HCT116 (cell line): ENCODE data around the gene MCC. TPM values are rescaled to one million over a fixed set of nuclear protein-coding genes. Genes with fewer than 3 reads are reported as not detected.

Source experiments
- ATAC-seq: fragments of 200-7000 bp; cut with Tn5 transposase; 2 replicates; pipeline ENCODE4 v1.9.1; 2020; ENCODE audit warnings: mild to moderate bottlenecking, moderate library complexity
- BruUV-seq: library from RNA; stranded (reverse); fragments of 400-500 nt; replicated peaks from 2 replicates; lab custom pipeline; 2021; lab: Mats Ljungman, UMichigan
- CTCF ChIA-PET: fragments of 300-600 bp; sonication (Branson Sonifier 250); formaldehyde crosslinking; loops from one replicate; lab custom pipeline; 2021; ENCODE audit warnings: antibody characterized with exemption; lab: Charles Lee
- POLR2A ChIA-PET: fragments of 300-600, 350-600 bp; sonication (Branson Sonifier 250); formaldehyde crosslinking; loops from one replicate; lab custom pipeline; 2021; ENCODE audit warnings: antibody characterized with exemption; lab: Charles Lee
- RAD21 ChIA-PET, 2 experiments: fragments of 300-600 bp; sonication (Branson Sonifier 250); formaldehyde crosslinking; loops; one replicate each; lab custom pipeline; 2023; ENCODE audit warnings: low total read pairs in 2 of 2; ENCODE audit not compliant: uncharacterized antibody in 2 of 2, unreplicated experiment in 2 of 2, low non-redundant PET in 1 of 2; lab: Charles Lee
- DNase-seq: peaks from one replicate; pipeline ENCODE4 v3.0.0-alpha.2; 2010; ENCODE audit warnings: low read depth, low spot score
- H2AFZ ChIP-seq: fragments of 200-600 bp; shearing (Covaris generic), sonication (generic); 2 replicates; pipeline ENCODE4 v1.6.1; 2017; ENCODE audit warnings: low read depth, mixed run types, mixed read lengths, antibody characterized with exemption, low read length; ENCODE audit not compliant: poor library complexity, severe bottlenecking
- H3K27ac ChIP-seq: 2 replicates; pipeline ENCODE4 v1.5.1; 2012; ENCODE audit warnings: low read depth, low read length
- H3K27me3 ChIP-seq: fragments of 200-600 bp; sonication (generic); 2 replicates; pipeline ENCODE4 v1.6.1; 2016; ENCODE audit warnings: mixed run types, low read length, mixed read lengths; ENCODE audit not compliant: insufficient read depth
- H3K36me3 ChIP-seq, 2 experiments: fragments of 200-500 bp in 1 of 2; fragments of 200-600 bp in 1 of 2; sonication (Bioruptor generic) in 1 of 2; sonication (generic) in 1 of 2; 2 replicates each; pipeline versions ENCODE4 v1.5.1 to v1.6.1; 2014 to 2016; ENCODE audit warnings: low read length in 2 of 2, inconsistent platforms in 1 of 2, mixed read lengths in 1 of 2, mixed run types in 1 of 2; ENCODE audit not compliant: insufficient read depth in 2 of 2, control insufficient read depth in 1 of 2
- H3K4me1 ChIP-seq, 2 experiments: fragments of 200-600 bp in 1 of 2; sonication (generic) in 1 of 2; 2 replicates each; pipeline versions ENCODE4 v1.5.1 to v1.6.1; 2012 to 2017; ENCODE audit warnings: low read length in 2 of 2, inconsistent platforms in 1 of 2, mild to moderate bottlenecking in 1 of 2, mixed read lengths in 1 of 2, mixed run types in 1 of 2, moderate library complexity in 1 of 2; ENCODE audit not compliant: insufficient read depth in 2 of 2, control insufficient read depth in 1 of 2
- H3K4me2 ChIP-seq: fragments of 200-600 bp; sonication (generic); 2 replicates; pipeline ENCODE4 v1.6.1; 2017; ENCODE audit warnings: mixed run types, low read length, mixed read lengths
- H3K4me3 ChIP-seq, 2 experiments: fragments of 200-600 bp in 1 of 2; sonication (generic) in 1 of 2; replicated peaks in 1 of 2; 2 replicates each; pipeline ENCODE4 v1.5.1; 2011 to 2016; ENCODE audit warnings: low read length in 2 of 2, control low read depth in 1 of 2, low read depth in 1 of 2, mild to moderate bottlenecking in 1 of 2, mixed read lengths in 1 of 2, mixed run types in 1 of 2
- H3K79me2 ChIP-seq: fragments of 200-600 bp; sonication (generic); 2 replicates; pipeline ENCODE4 v1.6.1; 2017; ENCODE audit warnings: mild to moderate bottlenecking, mixed run types, low read length, moderate library complexity, mixed read lengths; ENCODE audit not compliant: insufficient read depth
- H3K9ac ChIP-seq: fragments of 200-600 bp; sonication (generic); 2 replicates; pipeline ENCODE4 v1.6.1; 2016; ENCODE audit warnings: low read length, mixed read lengths
- H3K9me2 ChIP-seq: fragments of 200-600 bp; sonication (generic), shearing (Covaris generic); 2 replicates; pipeline ENCODE4 v1.6.1; 2017; ENCODE audit warnings: mixed run types, mild to moderate bottlenecking, moderate library complexity; ENCODE audit not compliant: insufficient read depth
- H3K9me3 ChIP-seq, 2 experiments: fragments of 200-500 bp in 1 of 2; fragments of 200-600 bp in 1 of 2; sonication (Bioruptor generic) in 1 of 2; sonication (generic) in 1 of 2; 2 replicates each; pipeline ENCODE4 v1.6.1; 2014 to 2017; ENCODE audit warnings: low read length in 2 of 2, mixed read lengths in 2 of 2, inconsistent platforms in 1 of 2, low read depth in 1 of 2, mild to moderate bottlenecking in 1 of 2, mixed run types in 1 of 2, moderate library complexity in 1 of 2; ENCODE audit not compliant: control insufficient read depth in 1 of 2, insufficient read depth in 1 of 2
- H4K20me1 ChIP-seq: fragments of 200-600 bp; sonication (generic), shearing (Covaris generic); 2 replicates; pipeline ENCODE4 v1.6.1; 2017; ENCODE audit warnings: mixed run types, mild to moderate bottlenecking, moderate library complexity; ENCODE audit not compliant: insufficient read depth
- CBX3 ChIP-seq: IDR thresholded peaks from 2 replicates; pipeline ENCODE4 v1.6.1; 2012; ENCODE audit warnings: low read depth
- EGR1 ChIP-seq: IDR thresholded peaks from 2 replicates; pipeline ENCODE4 v1.6.1; 2012; ENCODE audit warnings: low read depth
- EZH2 ChIP-seq: fragments of 200-600 bp; sonication (generic); IDR thresholded peaks from 2 replicates; pipeline ENCODE4 v1.6.1; 2017; ENCODE audit warnings: antibody characterized with exemption, mixed run types
- EZH2phosphoT487 ChIP-seq: fragments of 200-600 bp; IDR thresholded peaks from 2 replicates; pipeline ENCODE4 v1.6.1; 2018; ENCODE audit warnings: antibody characterized with exemption, borderline replicate concordance
- FOSL1 ChIP-seq: IDR thresholded peaks from 2 replicates; pipeline ENCODE4 v1.6.1; 2012; ENCODE audit warnings: low read depth
- JUND ChIP-seq: IDR thresholded peaks from 2 replicates; pipeline ENCODE4 v1.6.1; 2012
- POLR2A ChIP-seq: IDR thresholded peaks from 2 replicates; pipeline ENCODE4 v1.7.0; 2011; ENCODE audit warnings: borderline replicate concordance; ENCODE audit not compliant: insufficient read depth, insufficient read length; ENCODE audit errors: extremely low read depth
- POLR2AphosphoS5 ChIP-seq: IDR thresholded peaks from 2 replicates; pipeline ENCODE4 v1.6.1; 2011; ENCODE audit warnings: mild to moderate bottlenecking, low read depth, low read length, moderate library complexity
- SIN3A ChIP-seq: IDR thresholded peaks from 2 replicates; pipeline ENCODE4 v1.6.1; 2012; ENCODE audit warnings: low read depth
- SP1 ChIP-seq: IDR thresholded peaks from 2 replicates; pipeline ENCODE4 v1.6.1; 2012; ENCODE audit warnings: low read depth
- SRF ChIP-seq: IDR thresholded peaks from 2 replicates; pipeline ENCODE4 v1.6.1; 2012; ENCODE audit warnings: low read depth
- TCF7L2 ChIP-seq: IDR thresholded peaks from 2 replicates; pipeline ENCODE4 v1.7.0; 2011; ENCODE audit warnings: borderline replicate concordance, inconsistent platforms; ENCODE audit not compliant: insufficient read depth, insufficient read length; ENCODE audit errors: extremely low read depth
- YY1 ChIP-seq: IDR thresholded peaks from 2 replicates; pipeline ENCODE4 v1.6.1; 2011; ENCODE audit warnings: low read length, low read depth, moderate library complexity, mild to moderate bottlenecking; ENCODE audit not compliant: insufficient replicate concordance; ENCODE audit errors: extremely low read depth
- ZFX ChIP-seq: fragments of 450-650 bp; IDR thresholded peaks from 2 replicates; pipeline ENCODE4 v1.6.1; 2017
- intact Hi-C: fragments of 100-400 bp; cut with micrococcal nuclease; formaldehyde crosslinking; loops from 2 replicates; pipeline ENCODE4 v1.10.0; 2022
- total RNA-seq: library from RNA; stranded (reverse); gene quantifications from one replicate; pipeline ENCODE4 v1.2.1, GENCODE V29; 2021; ENCODE audit not compliant: unreplicated experiment
- TF ChIP-seq, protein P1 (sequence below): IDR thresholded peaks from 2 replicates; pipeline ENCODE4 v1.6.1; 2012; ENCODE audit warnings: low read depth
- TF ChIP-seq, protein P2 (sequence below), 3 experiments: fragments of 200-600 bp in 1 of 3; sonication (generic) in 1 of 3; IDR thresholded peaks in 2 of 3; conservative IDR thresholded peaks in 1 of 3; 2 replicates each; pipeline ENCODE4 v1.5.1; 2012 to 2017; ENCODE audit warnings: low read depth in 2 of 3, low read length in 2 of 3, antibody characterized with exemption in 1 of 3, borderline replicate concordance in 1 of 3, control low read depth in 1 of 3, mild to moderate bottlenecking in 1 of 3, mixed read lengths in 1 of 3, mixed run types in 1 of 3, moderate library complexity in 1 of 3; ENCODE audit not compliant: insufficient read depth in 1 of 3
- TF ChIP-seq, protein P3 (sequence below): IDR thresholded peaks from 2 replicates; pipeline ENCODE4 v1.6.1; 2011; ENCODE audit warnings: mild to moderate bottlenecking, low read length, moderate library complexity; ENCODE audit not compliant: insufficient replicate concordance; ENCODE audit errors: extremely low read depth

The MCC gene
- total RNA-seq, 1 experiment from 2014 or later: 20.1 TPM

DNA sequence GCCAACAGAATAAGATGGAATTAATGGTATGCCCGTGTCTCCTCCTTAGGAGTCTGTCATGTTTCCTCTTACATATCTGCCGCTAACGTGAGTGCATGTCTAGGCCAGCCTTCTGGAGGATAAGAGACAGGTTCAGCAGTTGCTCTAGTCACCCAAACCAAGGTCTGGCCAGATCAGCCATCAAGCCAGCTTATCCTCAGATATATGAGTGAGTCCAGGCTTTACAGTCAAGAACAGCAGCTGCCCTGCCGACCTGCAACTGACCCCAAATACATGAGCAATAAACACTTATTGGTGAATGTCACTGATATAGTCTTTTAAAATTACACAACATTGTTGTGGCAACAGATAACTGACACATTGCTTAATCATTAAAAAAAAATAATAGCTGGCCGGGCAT lies 177.0 kb downstream of the MCC start (continued):
- TF ChIP-seq POLR2AphosphoS5: no peak
- TF ChIP-seq EGR1: no peak
- no peak for TF ChIP-seq TCF7L2
- TF ChIP-seq ZFX: no peak
- no peak for TF ChIP-seq YY1
- TF ChIP-seq FOSL1: no peak

DNA sequence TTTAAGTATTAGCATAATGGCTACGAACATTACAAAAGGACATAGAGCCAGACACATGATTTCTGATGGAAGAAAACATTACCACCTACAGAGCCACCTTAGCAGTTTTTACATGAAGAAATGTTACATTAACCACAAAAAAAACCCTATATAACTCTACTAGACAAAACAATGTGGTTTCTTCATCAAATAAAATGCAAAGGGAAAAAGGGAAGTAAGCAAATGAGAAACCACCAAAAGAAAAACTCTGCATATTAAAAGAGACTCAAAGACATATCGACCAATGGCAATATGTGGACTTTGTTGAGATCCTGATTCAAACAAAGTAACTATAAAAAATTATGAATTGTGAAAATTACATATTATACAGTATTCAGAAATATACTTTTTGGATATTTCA lies 186.1 kb downstream of the MCC start:
- H3K27me3 ChIP-seq: no peaks in the 10 kb centered on the region
- ChIA-PET RAD21 (no interaction called here), POLR2A (no interaction called here), CTCF (no interaction called here)
- no peaks in the 10 kb centered on the region for H3K9me3 ChIP-seq
- no peaks in the 10 kb centered on the region for H4K20me1 ChIP-seq
- no peak overlapping the region for H3K4me3 ChIP-seq
- DNase-seq (no peak), ATAC-seq (no peak)
- H3K79me2 ChIP-seq: no peaks in the 10 kb centered on the region
- no peaks in the 10 kb centered on the region for H3K4me1 ChIP-seq
- intact Hi-C loops: no loop called here
- TF ChIP-seq, protein P1, sequence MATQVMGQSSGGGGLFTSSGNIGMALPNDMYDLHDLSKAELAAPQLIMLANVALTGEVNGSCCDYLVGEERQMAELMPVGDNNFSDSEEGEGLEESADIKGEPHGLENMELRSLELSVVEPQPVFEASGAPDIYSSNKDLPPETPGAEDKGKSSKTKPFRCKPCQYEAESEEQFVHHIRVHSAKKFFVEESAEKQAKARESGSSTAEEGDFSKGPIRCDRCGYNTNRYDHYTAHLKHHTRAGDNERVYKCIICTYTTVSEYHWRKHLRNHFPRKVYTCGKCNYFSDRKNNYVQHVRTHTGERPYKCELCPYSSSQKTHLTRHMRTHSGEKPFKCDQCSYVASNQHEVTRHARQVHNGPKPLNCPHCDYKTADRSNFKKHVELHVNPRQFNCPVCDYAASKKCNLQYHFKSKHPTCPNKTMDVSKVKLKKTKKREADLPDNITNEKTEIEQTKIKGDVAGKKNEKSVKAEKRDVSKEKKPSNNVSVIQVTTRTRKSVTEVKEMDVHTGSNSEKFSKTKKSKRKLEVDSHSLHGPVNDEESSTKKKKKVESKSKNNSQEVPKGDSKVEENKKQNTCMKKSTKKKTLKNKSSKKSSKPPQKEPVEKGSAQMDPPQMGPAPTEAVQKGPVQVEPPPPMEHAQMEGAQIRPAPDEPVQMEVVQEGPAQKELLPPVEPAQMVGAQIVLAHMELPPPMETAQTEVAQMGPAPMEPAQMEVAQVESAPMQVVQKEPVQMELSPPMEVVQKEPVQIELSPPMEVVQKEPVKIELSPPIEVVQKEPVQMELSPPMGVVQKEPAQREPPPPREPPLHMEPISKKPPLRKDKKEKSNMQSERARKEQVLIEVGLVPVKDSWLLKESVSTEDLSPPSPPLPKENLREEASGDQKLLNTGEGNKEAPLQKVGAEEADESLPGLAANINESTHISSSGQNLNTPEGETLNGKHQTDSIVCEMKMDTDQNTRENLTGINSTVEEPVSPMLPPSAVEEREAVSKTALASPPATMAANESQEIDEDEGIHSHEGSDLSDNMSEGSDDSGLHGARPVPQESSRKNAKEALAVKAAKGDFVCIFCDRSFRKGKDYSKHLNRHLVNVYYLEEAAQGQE: no peak
- TF ChIP-seq SIN3A: no peak
- TF ChIP-seq EZH2: no peak
- no peak for TF ChIP-seq EGR1
- no peak for TF ChIP-seq POLR2A
- no peak for TF ChIP-seq FOSL1
- no peak for TF ChIP-seq EZH2phosphoT487
- TF ChIP-seq JUND: no peak
- TF ChIP-seq SRF: no peak
- TF ChIP-seq, protein P2, sequence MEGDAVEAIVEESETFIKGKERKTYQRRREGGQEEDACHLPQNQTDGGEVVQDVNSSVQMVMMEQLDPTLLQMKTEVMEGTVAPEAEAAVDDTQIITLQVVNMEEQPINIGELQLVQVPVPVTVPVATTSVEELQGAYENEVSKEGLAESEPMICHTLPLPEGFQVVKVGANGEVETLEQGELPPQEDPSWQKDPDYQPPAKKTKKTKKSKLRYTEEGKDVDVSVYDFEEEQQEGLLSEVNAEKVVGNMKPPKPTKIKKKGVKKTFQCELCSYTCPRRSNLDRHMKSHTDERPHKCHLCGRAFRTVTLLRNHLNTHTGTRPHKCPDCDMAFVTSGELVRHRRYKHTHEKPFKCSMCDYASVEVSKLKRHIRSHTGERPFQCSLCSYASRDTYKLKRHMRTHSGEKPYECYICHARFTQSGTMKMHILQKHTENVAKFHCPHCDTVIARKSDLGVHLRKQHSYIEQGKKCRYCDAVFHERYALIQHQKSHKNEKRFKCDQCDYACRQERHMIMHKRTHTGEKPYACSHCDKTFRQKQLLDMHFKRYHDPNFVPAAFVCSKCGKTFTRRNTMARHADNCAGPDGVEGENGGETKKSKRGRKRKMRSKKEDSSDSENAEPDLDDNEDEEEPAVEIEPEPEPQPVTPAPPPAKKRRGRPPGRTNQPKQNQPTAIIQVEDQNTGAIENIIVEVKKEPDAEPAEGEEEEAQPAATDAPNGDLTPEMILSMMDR (IDR thresholded peaks at IDR 0.05 in 2 of 3, conservative IDR thresholded peaks at IDR 0.05 in 1 of 3; ENCODE audit: borderline replicate concordance in 1 of 3, insufficient read depth in 1 of 3, low read depth in 2 of 3, low read length in 2 of 3): no peak
- TF ChIP-seq POLR2AphosphoS5: no peak
- TF ChIP-seq SP1: no peak
- TF ChIP-seq, protein P3, sequence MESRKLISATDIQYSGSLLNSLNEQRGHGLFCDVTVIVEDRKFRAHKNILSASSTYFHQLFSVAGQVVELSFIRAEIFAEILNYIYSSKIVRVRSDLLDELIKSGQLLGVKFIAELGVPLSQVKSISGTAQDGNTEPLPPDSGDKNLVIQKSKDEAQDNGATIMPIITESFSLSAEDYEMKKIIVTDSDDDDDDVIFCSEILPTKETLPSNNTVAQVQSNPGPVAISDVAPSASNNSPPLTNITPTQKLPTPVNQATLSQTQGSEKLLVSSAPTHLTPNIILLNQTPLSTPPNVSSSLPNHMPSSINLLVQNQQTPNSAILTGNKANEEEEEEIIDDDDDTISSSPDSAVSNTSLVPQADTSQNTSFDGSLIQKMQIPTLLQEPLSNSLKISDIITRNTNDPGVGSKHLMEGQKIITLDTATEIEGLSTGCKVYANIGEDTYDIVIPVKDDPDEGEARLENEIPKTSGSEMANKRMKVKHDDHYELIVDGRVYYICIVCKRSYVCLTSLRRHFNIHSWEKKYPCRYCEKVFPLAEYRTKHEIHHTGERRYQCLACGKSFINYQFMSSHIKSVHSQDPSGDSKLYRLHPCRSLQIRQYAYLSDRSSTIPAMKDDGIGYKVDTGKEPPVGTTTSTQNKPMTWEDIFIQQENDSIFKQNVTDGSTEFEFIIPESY: no peak
- no peak for TF ChIP-seq CBX3
- no peak overlapping the region for H3K9ac ChIP-seq
- no peaks in the 10 kb centered on the region for H3K36me3 ChIP-seq
- no TSS peak for BruUV-seq
- H3K4me2 ChIP-seq: no peak overlapping the region
- no peak overlapping the region for H3K27ac ChIP-seq
- H2AFZ ChIP-seq: no peak overlapping the region
- no peaks in the 10 kb centered on the region for H3K9me2 ChIP-seq
